Right ventricle myocardium superior (tissue), 1 donor: ENCODE measurements around the gene BLVRA. TPM values are rescaled to one million over a fixed set of nuclear protein-coding genes. Genes with fewer than 3 reads are reported as not detected.

ENCODE experiments used
- ATAC-seq: fragments of 200-7000 bp; cut with Tn5 transposase; one replicate; pipeline ENCODE4 v1.9.1; 2020; ENCODE audit warnings: mild to moderate bottlenecking; ENCODE audit not compliant: poor library complexity
- DNase-seq: peaks from one replicate; pipeline ENCODE4 v3.0.0-alpha.2; 2020
- intact Hi-C: fragments of 100-400 bp; cut with DNase I; formaldehyde crosslinking; loops from one replicate; pipeline ENCODE4 v1.11.2; 2022
- total RNA-seq: library from RNA; stranded (reverse); fragmentation: NEBNext Ultra II Directional; extraction: Animal tissue kit (Norgen Biotek cat#: 25700); gene quantifications from one replicate; pipeline ENCODE4 v1.2.1, GENCODE V29; 2021
- donor health status: DM: no; HTN: yes; CAD: no; lungs with severe emphysema.

BLVRA gene
- total RNA-seq, 1 donor from 2014 or later: 51.5 TPM

GRCh38 chr7:43742692-43743091, 15.8 kb upstream of the BLVRA start:
- no peak for DNase-seq
- no peak for ATAC-seq
- intact Hi-C loops: no loop called here

GRCh38 chr7:43747328-43748105, 11.0 kb upstream of the BLVRA start:
- DNase-seq: no peak
- intact Hi-C loops: no loop called here
- ATAC-seq: no peak

- intact Hi-C loops: no loop called here
- ATAC-seq (no peak), DNase-seq (no peak)
Measured at GRCh38 chr7:43749383-43749940, 9.0 kb upstream of the BLVRA start.

- DNase-seq: peak; percentile 52
- peak; percentile 41 for ATAC-seq
- intact Hi-C loops: no loop called here
Measured at GRCh38 chr7:43750016-43750887, 8.2 kb upstream of the BLVRA start.

- intact Hi-C loops: no loop called here
- ATAC-seq (no peak), DNase-seq (no peak)
Measured at GRCh38 chr7:43752411-43752810, 6.1 kb upstream of the BLVRA start.

GRCh38 chr7:43753271-43753810, 5.1 kb upstream of the BLVRA start:
- intact Hi-C loops: no loop called here
- ATAC-seq (no peak), DNase-seq (no peak)

GRCh38 chr7:43753843-43754242, 4.6 kb upstream of the BLVRA start:
- ATAC-seq (no peak), DNase-seq (no peak)
- intact Hi-C loops: no loop called here

- ATAC-seq: no peak
Measured at GRCh38 chr7:43754596-43754995, 3.9 kb upstream of the BLVRA start.

GRCh38 chr7:43756368-43757072, 2.0 kb upstream of the BLVRA start:
- ATAC-seq: no peak
- DNase-seq: no peak
- intact Hi-C loops: no loop called here

More at GRCh38 chr7:43754596-43754995, 3.9 kb upstream of the BLVRA start:
- DNase-seq: no peak
- intact Hi-C loops: no loop called here

- intact Hi-C loops: no loop called here
- ATAC-seq (no peak), DNase-seq (no peak)
Measured at GRCh38 chr7:43757073-43757720, 1.3 kb upstream of the BLVRA start.

- intact Hi-C loops: no loop called here
- peak; percentile 89 for ATAC-seq
- peak; percentile 50 for DNase-seq
Measured at GRCh38 chr7:43758822-43759683, 573 bp downstream of the BLVRA start.

GRCh38 chr7:43760861-43761260, 2.4 kb downstream of the BLVRA start:
- no peak for ATAC-seq
- intact Hi-C loops: no loop called here
- DNase-seq: no peak

GRCh38 chr7:43761382-43761781, 2.9 kb downstream of the BLVRA start:
- ATAC-seq (no peak), DNase-seq (no peak)
- intact Hi-C loops: no loop called here

- DNase-seq: no peak
- intact Hi-C loops: no loop called here
- no peak for ATAC-seq
Measured at GRCh38 chr7:43761938-43762692, 3.6 kb downstream of the BLVRA start.

- DNase-seq (no peak), ATAC-seq (no peak)
- intact Hi-C loops: no loop called here
Measured at GRCh38 chr7:43763183-43763582, 4.7 kb downstream of the BLVRA start.

GRCh38 chr7:43764039-43764761, 5.7 kb downstream of the BLVRA start:
- peak; percentile 66 for ATAC-seq
- intact Hi-C loops: no loop called here
- no peak for DNase-seq
